K562 (cell line): ENCODE measurements around the gene GTPBP6. TPM values are rescaled to one million over a fixed set of nuclear protein-coding genes. Genes with fewer than 3 reads are reported as not detected.

Experiments
- ATF6 ChIP-seq: sonication (generic); formaldehyde crosslinking; IDR thresholded peaks from 2 replicates; pipeline ENCODE4 v1.4.0; 2020; ENCODE audit warnings: mild to moderate bottlenecking, missing genetic modification reagents
- HBP1 ChIP-seq: fragments of 450-650 bp; formaldehyde crosslinking; IDR thresholded peaks from 2 replicates; pipeline ENCODE4 v1.4.0; 2022; ENCODE audit warnings: missing genetic modification characterization
- MCM2 ChIP-seq: fragments of 450-650 bp; IDR thresholded peaks from 2 replicates; pipeline ENCODE4 v1.6.1; 2017; ENCODE audit warnings: low read depth, mild to moderate bottlenecking
- THAP7 ChIP-seq: fragments of 250-450 bp; sonication (Bioruptor Pico); IDR thresholded peaks from 2 replicates; pipeline ENCODE4 v1.5.0; 2021
- ZNF280A ChIP-seq: fragments of 450-650 bp; IDR thresholded peaks from 2 replicates; pipeline ENCODE4 v1.6.1; 2018; ENCODE audit warnings: mild to moderate bottlenecking, low read depth; ENCODE audit not compliant: partially characterized antibody
- ZNF609 ChIP-seq: sonication (generic); formaldehyde crosslinking; IDR thresholded peaks from 2 replicates; pipeline ENCODE4 v1.8.1; 2023; ENCODE audit warnings: missing genetic modification reagents, mild to moderate bottlenecking, borderline replicate concordance
- polyA plus RNA-seq, 8 experiments: library from polyadenylated mRNA; depleted of rRNA in 4 of 8; stranded (reverse) in 5 of 8; unstranded in 3 of 8; fragments of >200 nt; fragmentation: Nextera tagmentation in 2 of 8; fragmentation: Illumina TruSeq in 1 of 8; extraction: Ambion mirVana in 2 of 8; extraction: Trizol in 1 of 8; gene quantifications; 2 replicates each; pipeline versions ENCODE4 v1.2.1 to v1.2.3, GENCODE V29; 2011 to 2014; ENCODE audit warnings: inconsistent platforms in 1 of 8, missing spikeins in 1 of 8
- total RNA-seq, 7 experiments: library from RNA; depleted of rRNA in 6 of 7; stranded (reverse); fragments of >200 nt in 6 of 7; fragmentation: Illumina TruSeq in 2 of 7; extraction: Trizol in 2 of 7; gene quantifications; 2 replicates each; pipeline versions ENCODE4 v1.2.1 to v1.2.3, GENCODE V29; 2011 to 2021; ENCODE audit warnings: low replicate concordance in 1 of 7

The GTPBP6 gene
- total and polyA plus RNA-seq, 9 of the 15 experiments (the other 6 are each of a cell fraction or from before 2014, with no cell fraction given), result 0.24 to 35.2 (median 8.0) TPM

- no peak for TF ChIP-seq ATF6 (CRISPR knock-in tag)
- no peak for TF ChIP-seq ZNF280A
- no peak for TF ChIP-seq HBP1
- TF ChIP-seq ZNF609, result no peak
- TF ChIP-seq MCM2, result no peak
- no peak for TF ChIP-seq THAP7 (CRISPR knock-in tag)
- TF ChIP-seq, all 486 proteins: peak for 0
Observed at GRCh38 chrX:361231-362145, 42.9 kb upstream of the GTPBP6 start (continued).
